Skin of body (tissue), 2 donors: ENCODE data around the gene EDN1. TPM values are rescaled to one million over a fixed set of nuclear protein-coding genes. Genes with fewer than 3 reads are reported as not detected.

Experiments
- DNase-seq: peaks from one replicate; lab custom pipeline; 2025; lab: John Stamatoyannopoulos, UW
- total RNA-seq: library from RNA; depleted of rRNA; stranded (reverse); fragments of >200 nt; gene quantifications from one replicate; pipeline ENCODE4 v1.2.3, GENCODE V29; 2014

The EDN1 gene
- total RNA-seq, 1 donor from 2014 or later = 6.3 TPM

GRCh38 chr6:12269110-12269509 lies 21.1 kb upstream of the EDN1 start:
- no peak for DNase-seq

DNA sequence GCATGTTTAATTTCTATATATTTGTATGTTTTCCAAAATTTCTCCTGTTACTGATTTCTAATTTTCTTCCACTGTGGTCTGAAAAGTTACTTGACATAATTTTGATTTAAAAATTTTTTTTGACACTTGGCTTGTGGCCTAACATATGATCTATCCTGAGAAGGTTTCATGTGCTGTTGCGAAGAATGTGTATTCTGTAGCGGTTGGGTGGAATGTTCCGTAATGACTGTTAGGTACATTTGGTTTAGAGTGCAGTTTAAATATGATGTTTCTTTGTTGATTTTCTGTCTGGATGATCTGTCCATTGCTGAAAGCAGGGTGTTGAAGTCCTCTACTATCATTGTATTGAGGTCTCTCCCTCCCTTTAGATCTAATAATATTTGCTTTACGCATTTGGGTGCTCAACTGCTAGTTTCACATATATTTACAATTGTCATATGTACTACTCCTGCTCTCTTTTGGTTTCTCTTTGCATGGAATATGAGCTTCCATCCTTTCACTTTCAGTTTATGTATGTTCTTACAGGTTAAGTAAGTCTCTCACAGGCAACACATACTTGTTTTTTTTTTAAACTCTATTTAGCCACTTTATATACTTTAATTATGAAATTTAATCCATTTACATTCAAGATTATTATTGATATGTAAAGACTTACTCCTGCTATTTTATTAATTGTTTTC lies 19.5 kb upstream of the EDN1 start:
- no peak for DNase-seq

GRCh38 chr6:12271594-12271993 lies 18.6 kb upstream of the EDN1 start:
- DNase-seq = no peak

GRCh38 chr6:12271997-12272396 lies 18.2 kb upstream of the EDN1 start:
- DNase-seq = no peak

DNA sequence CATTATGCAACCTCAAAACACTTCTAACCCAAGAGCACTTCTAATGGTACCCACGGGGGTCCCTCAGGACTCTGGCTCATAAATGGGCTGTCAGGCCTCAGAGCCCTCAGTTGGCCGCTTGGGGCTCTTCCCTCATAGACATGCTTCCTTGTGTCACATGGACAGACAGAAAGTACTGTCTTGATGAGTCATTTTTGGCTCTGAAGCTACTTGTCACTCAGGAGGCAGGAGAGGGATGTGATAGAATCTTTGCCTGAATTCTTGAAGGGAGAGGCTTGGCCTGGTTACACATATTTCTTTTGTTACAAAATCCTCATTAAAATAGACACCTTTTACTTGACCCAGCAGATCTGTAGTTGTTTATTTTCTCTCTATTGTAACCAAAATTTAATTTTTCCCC lies 15.1 kb upstream of the EDN1 start:
- DNase-seq = no peak

- no peak for DNase-seq
Measured at GRCh38 chr6:12276930-12277315, 13.2 kb upstream of the EDN1 start.

DNA sequence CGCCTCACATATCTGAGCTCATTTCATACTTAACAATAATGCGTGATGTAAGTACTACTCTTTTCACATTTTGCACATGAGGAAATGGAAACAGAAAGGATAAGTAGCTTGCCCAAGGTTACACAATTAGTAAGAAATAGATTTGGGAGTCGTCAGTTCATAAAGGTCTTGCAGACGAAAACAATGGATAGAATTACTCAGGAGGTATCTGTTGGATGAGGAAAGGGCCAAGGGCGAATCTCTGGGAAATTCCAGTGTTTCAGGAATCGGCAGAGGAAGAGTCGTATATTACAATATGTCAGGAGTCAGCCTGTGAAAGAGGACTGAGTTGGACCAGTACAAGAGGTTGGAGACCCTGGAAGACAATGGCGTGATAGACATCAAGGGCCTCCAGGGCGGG lies 12.8 kb upstream of the EDN1 start:
- DNase-seq = no peak

GRCh38 chr6:12278915-12279314 lies 11.2 kb upstream of the EDN1 start:
- no peak for DNase-seq

DNA sequence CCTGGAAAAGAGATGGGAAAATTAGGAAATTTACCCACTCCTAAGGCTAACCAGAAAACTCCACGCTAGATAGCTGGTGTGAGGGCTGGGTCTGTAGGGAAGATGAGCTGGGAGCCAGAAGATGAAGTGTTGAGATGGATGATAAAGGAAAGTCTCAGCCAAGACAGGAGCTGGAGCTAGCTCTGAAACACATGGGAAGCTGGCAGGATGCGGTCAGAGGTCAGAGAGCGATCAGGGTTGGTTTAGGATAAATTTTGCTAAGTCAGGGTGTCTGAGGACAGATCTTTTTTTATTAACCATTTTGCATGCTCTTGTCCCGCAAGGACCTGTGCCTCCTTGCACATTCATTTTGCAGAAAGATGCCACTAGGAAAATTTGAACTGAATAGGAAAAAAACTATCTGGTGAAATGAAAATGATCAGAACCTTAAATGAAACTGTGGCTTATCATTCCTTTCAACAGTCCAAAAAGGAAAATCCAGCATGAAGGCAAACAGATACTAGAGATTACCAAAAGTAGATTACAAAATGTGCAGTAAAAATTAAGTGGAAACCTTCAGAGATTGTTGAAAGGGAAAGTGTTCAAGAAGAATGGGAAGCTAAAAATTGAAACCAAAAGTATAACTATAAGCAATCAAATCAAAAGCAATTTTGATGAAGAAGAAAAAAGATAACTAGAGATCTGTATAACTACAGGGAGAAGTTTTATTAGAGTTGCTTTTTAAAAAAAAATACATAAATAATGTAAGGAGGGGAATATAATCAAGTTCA lies 10.7 kb upstream of the EDN1 start:
- no peak for DNase-seq

DNA sequence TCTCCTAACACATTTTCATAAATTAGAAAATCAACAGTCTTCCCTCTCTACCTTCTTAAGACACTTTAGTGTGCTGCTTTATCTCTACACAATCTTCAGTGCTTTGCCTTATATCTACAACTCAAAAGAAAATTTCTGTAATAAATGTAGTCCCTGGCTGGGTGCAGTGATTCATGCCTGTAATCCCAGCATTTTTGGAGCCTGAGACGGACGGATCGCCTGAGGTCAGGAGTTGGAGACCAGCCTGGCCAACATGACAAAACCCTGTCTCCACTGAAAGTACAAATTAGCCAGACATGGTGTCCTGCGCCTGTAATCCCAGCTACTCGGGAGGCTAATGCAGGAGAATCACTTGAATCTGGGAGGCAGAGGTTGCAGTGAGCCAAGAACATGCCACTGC lies 9.7 kb upstream of the EDN1 start:
- DNase-seq = no peak

DNA sequence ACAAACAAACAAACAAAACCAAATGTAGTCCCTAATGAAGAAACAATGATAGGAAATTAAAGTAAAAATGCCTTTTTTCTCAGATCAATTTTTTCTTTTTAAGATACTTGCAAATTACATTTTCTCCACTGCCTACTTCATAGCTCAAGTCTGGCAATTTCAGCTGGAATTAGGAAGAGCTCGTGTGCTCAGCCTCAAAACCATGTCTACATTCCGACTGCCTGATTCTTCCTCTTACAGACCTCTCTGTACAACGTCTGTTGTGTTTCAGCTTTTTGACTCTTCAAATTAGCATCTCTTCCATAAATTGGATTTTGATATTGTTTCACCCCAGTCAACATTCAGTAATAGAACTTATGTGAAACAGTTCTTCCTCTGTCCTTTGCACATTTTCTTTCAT lies 9.3 kb upstream of the EDN1 start:
- peak; percentile 8 for DNase-seq

- no peak for DNase-seq
Measured at GRCh38 chr6:12283904-12284303, 6.3 kb upstream of the EDN1 start.

- DNase-seq = peak; percentile 12
Measured at GRCh38 chr6:12286373-12287110, 3.6 kb upstream of the EDN1 start.

- DNase-seq = no peak
Measured at GRCh38 chr6:12288211-12288618, 1.9 kb upstream of the EDN1 start.

- DNase-seq = no peak
Measured at GRCh38 chr6:12288914-12289313, 1.2 kb upstream of the EDN1 start.

GRCh38 chr6:12289365-12289919 lies 719 bp upstream of the EDN1 start:
- DNase-seq = no peak

- no peak for DNase-seq
Measured at GRCh38 chr6:12291071-12291838, 1.1 kb downstream of the EDN1 start.

- no peak for DNase-seq
Measured at GRCh38 chr6:12291839-12292604, 1.9 kb downstream of the EDN1 start.

DNA sequence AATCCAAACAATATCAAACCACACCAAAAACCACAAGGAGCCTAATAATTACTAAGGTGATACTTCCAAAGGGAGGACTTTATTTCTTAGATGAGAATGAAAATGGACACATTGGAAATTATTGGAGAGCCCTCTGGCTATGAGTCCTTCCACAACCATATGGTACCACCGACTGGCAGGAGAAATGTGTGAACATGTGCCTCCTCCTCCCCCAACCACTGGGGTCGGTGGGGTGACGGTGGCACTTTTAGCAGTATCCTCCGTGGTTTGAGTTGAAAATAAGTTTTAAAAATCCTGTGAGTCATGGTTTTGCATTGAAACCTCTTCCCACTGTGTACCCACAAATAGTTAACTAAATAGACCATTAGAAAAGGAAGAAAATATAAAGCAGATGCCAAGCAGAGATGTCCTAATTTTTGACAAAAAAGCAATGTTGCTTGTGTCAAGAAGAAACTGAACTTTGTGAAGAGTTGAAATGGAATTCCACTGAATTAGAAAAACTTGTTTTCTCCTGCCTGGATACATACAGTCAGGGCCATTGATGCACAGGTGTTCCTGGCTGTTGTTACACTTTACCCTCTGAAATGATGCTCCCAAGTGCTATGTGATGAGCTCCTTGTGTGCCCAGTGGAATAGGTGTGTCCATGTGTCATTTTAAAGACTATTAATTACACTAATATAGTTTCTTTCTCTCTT lies 3.2 kb downstream of the EDN1 start:
- DNase-seq = no peak
